ENCODE measurements around the gene PGP.

The PGP gene

DNA sequence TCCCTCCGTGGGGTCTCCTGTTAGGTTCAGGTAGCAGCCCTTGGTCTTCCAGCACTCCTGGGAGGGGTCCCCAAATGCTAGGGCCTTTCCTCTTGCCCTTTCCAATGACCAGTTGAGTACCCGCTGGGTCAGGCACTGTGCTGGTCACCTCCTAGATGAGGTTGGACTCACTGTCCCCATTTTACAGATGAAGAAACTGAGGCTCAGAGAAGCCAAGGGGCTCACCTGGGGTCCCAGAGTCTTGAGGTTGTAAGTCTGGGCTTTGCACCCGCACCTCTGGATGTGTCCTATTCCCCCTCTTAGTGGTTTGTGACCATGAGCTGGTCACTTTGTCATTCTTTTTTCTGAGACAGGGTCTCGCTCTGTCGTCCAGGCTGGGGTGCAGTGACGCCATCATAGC is 16.9 kb downstream of the PGP start:
- no peak for DNase-seq

DNA sequence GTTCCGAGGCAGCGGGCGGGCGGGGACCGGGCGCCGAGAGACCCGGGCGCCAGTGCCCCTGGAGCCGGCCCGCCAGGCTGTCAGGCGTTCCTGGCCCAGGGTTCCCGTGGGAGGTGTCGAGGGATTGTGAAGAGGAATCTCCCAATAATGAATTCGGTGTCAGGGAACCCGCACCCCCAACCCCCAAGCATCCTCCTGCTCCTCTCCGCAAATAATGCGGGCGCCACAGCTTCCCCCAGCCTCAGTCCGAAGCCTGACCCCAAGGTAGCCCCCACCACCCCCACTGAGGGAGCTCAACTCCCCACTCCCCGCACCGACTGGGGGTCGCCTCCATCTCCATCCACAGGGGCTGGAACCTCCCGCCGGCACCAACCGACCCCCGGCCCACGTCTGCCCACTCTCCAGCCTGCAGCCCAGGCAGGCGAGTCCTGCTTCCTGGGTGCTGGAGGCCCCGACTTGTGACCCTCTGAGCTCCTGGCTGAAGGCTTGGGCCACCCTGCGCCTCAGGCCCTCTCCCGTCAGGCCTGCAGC is 17.6 kb downstream of the PGP start:
- DNase-seq, result no peak

DNA sequence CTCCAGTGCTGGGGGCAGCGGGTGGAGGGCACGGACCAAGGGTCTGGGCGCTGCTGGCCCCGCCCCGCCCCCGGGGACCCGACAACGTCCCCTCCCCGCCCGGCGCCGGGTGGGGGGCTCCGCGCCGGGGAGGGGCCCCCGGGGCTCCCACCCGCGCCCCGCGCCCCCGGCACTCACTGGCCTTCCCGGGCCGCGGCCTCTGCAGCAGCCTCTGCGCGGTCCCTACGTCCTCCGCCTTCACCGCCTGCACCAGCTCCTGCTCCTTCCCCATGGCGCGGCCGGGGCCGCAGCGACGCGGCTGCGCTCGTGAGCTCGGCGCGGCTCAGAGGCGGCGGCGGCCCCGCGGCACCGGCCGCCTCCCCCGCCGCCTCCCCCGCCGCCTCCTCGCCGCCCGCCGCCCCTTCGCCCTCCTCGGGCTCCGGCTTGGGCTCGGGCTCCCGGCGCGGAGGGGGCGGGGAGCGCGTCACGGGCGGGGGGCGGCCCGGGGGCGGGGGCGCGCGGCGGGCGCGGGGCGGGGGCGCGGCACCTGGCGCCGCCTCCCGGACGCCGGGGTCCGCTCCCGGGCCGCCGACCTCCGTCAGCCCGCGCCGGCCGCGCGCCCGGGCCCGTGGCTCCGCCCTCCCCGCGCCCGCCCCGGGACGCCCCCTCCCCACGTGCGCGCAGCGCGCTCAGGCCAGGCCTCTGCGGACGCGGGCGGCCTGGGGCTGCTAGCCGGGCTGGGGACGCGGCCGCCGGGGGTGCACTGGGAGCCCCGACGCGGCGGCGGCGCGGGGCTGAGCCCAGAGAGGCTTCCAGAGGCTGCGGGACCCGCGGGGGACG is 18.3 kb downstream of the PGP start, which contains the start of gene CASKIN1:
CASKIN1 (minus strand) TSS at position 444 of the 819 bp plus-strand sequence; CDS start at position 271, 173 bp downstream.
- DNase-seq, result peak; percentile 71

DNA sequence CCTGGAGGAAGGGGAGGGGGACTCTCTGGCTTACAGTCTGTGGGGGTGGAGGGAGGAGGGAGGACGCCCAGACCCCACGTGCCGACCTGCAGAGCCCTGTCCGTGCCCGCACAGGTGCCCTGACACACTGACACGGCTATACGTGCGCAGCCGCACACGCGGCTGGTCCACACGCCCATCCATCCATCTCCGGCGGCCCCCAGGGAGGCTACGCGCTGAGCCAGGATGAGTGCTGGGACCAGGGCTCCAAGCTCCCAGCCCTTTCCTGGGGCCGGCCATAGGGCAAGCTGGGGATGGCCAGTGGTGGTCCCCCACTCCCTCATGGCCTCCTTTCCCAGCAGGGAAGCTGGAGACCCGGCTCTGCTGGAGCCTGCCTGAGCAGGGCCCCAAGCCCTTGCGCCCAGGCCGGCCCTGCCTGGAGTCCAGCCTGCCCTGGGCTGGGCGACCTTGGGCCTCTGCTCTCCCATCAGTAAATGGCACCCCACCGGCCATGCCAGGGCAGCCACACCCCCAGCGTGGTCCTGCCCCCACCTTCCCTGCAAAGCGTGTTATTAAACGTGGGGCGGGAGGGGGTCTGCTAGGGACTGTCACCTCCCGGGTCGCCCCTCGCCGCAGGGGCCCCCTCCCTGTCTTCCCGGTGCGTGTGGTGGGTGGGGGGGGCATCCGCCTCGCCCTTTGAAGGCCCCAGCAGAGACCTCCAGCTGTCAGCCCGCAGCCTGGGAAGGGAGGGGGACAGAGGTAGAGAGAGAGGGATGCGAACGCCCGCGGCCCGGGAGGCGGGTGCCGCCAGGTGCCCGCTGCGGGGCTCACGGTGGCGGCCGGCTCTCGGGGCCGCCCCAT is 19.1 kb downstream of the PGP start:
- peak; percentile 58 for DNase-seq

DNA sequence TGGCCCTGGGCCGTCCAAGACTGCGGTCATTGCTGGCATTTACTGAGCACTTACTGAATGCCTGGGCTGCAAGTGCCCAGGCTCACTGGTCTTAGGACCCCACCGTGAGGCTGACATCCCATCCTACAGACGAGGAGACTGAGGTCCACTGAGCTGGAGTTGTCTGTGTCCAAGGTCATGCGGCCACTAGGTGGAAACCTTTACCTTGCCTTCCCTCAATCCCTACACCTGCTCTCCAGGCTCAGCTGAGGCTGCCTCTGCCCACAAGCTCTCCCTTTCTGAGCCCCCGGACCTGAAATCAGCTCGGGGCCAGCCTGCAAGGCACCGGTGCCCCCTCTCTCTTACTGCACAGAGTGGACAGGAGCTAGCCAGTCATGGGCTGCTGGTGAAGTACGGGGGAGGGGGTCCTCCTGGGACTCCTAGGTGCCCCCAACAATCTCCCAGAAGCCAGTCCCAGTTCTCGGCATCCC is 19.8 kb downstream of the PGP start:
- DNase-seq, result peak; percentile 86

DNA sequence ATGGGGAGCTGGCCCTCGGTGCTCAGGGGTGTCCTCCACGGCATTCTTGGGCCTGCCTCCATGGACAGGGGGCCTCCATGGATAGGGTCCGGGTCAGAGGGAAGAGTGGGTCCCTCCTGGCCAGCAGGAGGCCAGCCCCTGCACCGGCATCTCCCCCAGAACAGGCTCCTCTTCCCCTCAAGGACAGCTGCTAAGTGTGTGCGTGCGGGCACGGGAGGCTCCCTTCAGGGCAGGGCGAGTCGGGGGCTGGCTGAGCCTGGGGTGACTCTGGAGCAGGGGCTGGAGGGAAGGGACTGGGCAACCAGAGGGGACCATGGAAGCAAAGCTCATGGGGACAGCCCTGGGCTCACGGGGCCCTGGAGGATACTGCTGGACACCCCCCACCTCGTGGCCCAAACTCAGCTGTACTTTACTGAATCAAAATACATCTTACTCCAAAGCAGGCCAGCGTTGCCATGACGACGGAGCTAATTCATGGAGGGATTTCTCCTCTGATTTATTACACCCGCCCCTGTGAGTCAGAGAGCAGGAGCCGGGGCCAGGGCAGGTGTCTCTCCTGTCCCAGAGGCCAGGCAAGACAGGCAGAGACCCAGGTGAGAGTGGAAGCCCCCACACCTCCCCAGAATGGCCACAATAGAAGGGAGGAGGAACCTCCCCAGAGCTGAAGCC is 20.3 kb downstream of the PGP start:
- DNase-seq, result peak; percentile 81

DNA sequence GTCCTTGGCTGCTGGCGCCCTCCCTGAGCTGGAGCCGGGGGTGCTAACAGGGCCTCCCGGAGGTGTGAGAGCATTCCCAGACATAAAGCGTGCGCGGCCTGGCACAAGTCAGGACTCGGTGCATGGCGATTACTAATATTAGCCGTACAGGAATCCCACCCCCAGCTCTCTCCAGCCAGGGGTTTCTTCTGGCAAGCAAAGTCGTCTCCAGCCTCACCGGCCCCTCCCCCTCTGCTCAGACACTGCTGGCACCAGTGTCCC is 23.3 kb downstream of the PGP start:
- no peak for DNase-seq

DNA sequence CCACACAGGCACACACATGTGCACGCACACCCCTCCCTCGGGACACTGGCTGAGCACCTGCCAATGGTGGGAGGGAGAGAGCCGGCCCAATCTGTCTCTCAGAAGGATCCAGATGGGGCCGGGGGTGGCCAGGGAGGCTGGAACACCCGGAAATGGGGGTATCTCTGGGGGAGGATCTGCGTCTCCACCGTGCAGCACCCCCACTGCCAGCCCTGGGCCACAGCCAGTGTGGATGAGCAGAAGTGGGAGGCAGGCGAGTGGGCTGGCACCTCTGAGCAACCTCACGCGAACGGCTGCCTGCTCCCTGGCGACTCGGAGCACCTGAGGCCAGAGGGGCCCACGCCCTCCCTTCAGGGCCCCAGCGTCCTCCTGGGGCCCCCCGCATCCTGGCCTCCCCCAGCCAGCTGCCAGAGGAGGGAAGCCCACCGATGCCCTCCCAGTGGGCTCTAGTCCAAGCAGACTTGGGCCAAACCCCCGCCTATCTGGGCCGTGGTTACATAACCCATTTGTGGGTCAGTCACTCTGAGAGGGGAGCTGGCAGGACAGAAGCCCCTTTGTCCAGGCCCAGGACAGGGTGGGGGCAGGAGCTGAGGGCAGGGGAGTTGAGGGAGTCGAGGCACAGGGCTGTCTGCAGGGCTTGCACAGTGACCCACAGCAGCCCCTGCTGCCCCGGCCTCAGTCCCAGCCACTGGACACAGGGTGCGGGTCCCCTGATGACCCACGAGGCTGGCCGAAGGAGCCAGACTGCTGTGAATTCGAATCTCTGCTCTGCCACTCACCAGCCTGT is 23.8 kb downstream of the PGP start:
- DNase-seq, result no peak

DNA sequence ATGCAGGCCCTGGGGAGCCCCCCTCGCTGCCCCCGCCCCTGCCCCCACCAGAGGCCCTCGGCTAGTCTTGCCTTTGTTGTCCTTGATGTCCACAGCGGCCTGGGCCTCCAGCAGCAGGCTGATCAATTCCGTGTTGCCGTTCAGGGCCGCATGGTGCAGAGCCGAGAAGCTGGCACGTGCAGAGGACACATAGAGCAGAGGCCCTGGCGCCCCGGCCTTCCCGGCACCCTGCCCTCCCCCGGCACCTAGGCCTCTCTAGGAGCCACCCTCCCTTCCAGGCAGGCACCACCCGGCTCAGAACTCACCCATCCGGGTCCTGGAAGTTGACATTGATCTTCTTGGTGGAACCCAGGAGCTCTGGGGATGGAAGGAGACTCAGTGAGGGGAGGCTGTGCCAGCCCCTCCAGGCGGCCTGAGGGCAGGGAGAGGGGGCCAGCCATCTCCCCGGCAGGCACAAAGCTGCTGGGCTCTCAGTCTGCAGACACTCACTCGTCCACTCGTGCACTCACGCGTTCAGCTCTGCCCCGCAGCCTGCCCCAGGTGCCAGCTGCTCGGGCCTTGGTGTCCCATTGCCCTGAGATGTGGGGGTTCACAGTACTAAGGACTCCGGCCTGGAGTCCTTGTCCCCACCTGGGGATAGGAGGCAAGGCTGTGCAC is 24.5 kb downstream of the PGP start:
- no peak for DNase-seq

DNA sequence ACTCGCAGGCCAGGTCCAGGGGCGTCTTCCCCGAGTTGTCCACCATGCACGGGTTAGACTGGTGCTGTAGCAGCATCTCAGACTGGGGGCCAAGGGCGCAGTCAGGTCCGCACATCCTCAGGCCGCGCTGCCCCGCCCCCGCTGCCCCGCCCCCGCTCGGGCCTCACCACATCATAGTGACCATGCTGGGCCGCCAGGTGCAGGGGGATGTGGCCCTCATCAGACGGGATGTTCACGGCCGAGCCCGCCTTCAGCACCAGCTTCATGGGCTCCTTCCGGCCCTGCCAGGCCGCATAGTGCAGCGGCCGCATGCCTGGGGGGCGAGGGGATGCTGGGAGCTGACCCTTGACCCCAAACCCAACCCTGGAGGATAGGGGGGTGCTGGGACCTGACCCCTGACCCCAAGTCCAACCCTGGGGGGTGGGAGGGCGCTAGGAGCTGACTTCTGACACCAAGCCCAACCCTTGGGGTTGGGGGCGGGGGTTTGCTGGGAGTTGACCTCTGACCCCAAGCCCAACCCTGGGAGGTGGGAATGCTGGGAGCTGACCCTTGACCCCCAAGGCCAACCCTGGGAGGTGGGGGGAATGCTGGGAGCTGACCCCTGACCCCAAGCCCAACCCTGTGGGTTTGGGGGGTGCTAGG is 25.3 kb downstream of the PGP start:
- no peak for DNase-seq

DNA sequence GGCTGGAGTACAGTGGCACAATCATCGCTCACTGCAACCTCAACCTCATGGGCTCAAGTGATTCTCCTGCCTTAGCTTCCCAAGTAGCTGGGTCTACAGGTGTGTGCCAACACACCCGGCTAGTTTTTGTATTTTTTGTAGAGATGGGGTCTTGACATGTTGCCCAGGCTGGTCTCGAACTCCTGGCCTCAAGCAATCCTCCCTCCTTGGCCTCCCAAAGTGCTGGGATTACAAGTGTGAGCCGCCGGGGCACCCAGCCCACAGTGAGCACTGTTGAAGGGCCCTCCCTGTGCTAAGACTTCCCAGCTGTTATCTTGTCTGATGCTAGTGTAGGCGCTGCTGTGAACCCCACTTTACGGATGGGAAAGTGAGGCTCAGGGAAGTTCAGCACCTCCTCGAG is 26.2 kb downstream of the PGP start:
- DNase-seq, result no peak

DNA sequence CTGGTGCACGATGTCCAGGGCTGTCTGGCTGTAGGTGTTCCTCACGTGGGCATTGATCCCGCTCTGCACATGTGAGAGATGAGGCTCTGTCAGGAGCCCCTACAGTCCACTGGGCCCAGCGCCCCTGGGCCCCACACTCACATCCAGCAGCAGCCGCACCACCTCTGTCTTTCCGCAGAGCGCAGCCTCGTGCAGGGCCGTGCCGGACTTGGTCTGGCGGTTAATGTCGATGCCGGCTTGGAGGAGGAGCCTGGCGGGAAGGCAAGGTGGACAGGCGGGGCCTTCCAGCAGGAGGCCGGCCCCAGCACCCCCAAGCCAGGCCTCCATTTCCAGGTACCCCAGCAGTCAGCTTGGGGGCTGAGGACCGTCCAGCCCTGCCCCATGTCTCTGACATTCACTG is 27.4 kb downstream of the PGP start:
- DNase-seq, result no peak

DNA sequence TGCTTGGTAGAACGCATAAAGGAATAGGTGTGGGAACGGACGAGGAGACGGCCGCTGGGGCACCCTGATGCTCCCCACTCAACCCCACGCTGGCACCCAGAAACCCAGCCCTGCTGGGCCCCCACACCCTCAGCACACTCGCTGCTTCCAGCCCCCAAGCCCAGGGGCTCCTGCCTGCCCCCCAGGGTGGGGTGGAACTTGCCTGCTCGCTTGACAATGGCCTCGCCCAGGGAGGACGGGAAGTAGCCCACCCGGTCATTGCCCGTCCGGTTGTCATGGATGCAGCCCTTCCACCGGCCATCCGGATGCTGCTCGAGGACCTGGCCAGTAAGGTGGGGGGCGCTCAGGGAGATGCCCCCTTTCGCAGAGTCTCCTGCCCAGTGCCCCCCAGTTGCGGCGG is 28.1 kb downstream of the PGP start:
- no peak for DNase-seq

DNA sequence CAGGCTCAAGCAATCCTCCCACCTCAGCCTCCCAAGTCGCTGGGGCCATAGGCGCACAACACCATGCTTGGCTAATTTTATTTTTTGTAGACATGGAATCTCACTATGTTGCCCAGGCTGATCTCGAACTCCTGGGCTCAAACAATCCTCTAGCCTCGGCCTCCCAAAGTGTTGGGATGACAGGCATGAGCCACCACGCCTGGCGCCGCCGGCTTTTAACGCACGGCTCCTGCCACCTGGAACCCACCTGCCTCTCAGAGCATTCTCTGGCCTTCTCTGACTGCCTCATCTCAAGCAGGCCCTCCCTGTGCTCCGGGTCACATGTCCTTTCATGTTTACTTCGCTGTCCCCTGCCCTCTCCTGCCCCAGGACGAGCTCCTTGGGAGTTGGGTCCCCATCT is 28.6 kb downstream of the PGP start:
- no peak for DNase-seq

DNA sequence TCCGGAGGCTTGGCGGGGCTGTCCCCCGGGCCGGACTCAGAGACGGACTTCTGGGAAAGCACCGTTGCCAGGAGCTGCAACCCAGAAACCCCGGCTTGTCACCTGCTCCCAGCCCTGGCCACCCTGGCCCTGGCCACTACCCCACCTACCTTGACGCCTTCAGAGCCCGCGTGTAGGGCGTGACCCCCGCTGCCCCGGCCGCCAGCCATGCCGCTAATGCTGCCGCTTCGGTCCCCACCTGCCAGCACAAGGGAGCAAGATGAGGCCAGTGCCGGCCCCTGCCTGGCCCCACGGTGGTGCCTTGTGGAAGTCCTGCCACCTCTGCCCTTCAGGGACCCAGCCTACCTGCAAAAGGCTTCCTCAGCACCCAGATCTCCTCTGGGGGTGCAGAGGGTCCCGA is 29.7 kb downstream of the PGP start:
- DNase-seq, result no peak

DNA sequence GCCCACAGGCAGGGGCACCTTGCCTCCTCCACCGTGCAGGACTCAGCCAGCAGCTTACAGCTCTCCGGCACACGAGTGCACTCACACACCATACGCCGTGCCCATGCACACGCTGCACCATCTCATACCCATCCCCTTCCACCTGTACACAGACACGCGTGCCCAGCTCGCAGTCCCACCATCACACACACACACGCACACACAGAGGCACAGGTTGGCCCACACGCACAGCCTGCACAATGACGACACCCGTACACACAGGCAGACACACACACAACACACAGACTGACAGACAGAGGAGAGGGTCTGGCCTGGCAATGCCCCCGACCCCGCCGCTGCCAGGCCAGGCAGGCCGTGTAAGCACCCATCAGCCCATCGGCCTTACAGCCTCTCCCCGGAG is 30.3 kb downstream of the PGP start:
- DNase-seq, result no peak

DNA sequence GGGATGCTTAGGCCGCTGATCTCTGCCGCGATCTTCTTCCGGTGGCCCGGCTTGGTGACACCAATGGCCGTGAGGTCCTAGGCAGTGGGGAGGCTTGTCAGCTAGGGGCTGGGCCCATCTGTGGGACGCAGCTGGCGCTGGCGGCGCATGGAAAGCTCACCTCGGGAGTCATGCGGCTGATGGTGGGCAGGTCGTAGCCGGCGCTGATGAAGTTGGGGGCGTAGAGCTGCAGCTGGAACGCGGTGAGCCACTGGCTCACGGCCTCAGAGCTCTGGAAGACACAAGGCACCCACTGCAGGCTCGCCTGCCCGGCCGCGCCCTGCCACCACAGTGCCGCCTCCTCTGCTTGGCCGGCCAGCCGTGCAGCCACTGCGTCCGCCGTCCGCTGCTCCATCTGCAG is 31.0 kb downstream of the PGP start:
- DNase-seq, result no peak

DNA sequence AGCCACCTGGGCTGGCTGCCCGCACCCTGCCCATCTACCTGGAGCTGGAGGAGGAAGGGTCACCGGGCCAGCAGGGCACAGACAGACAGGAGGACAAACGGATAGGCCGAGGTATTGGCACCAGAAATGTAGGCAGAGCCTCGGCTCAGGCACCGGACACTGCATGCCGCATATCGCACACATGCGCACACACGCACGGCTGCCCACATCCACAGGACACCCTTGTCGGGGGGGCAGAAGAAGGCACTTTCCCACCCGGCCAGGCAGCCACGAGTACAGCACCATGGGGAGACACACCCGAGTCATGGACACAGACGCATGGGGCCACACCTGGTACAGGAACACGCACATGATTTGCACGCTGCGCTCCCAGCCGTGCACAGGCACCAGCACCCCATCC is 32.7 kb downstream of the PGP start:
- DNase-seq, result no peak

DNA sequence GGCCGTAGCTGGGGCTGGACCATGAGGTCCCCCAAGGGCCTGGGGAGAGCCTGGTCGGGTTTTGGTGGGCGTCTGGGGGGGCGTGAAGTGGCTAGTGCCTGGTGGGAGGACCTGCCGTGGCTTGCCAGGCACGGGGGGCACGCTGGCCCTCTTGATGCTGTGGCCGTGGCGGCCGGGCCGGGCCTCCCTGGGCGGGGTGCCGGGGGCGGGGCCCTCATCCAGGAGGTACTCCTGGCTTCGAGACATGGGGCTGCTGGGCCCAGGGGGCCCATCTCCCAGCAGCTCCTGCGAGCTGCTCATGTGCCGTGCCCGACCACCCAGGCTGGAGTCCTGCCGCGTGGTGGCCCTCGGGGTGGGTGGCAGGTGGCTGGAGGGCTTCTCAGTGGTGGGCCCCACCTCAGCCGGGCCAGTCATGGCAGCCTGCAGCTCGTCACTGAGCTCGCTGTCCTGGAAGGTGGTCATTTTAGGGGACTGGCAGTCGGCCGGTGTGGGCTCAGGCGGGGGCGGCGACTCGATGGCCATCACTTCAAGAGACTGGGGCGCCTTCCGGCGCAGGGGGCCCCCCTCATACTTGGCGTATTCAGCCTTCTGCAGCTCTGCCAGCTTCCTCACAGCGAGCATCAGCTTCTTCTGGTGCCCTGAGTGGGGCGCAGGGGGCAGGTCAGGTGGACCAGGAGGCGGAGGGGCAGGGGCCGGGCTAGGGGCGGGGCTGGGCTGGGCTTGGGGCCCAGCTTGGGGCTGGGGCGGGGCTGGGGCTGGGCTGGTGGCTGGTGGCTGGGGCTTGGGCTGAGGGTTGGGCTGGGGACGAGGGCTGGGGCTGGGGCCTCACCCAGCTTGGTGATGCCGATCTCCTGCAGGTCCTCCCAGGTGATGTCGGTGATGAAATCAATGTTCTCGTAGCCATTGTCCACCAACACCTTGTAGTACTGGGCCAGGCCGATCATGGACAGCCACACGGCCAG is 33.4 kb downstream of the PGP start:
- no peak for DNase-seq

DNA sequence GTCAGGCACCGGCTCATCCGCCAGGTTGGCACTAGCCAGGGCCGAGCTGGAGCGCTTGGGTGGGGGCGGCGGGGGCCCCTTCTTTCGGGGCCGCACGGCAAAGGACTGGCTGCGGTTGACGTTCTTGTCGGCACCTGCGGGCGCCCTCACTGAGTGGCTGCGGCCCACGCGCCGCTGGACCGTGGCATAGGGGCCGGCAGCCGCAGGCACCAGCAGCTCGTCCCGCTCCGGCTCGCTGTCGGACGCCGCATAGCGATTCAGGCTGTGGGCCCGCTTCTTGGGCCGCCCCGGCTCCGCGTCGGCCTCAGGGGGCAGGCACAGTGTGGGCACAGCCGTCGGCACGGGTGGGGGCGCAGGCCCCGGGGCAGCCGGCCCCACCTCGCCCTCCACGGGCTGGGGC is 34.2 kb downstream of the PGP start:
- DNase-seq, result no peak

All from DMS53 (cell line).